ENCODE data around the gene GDF10.
A peak's percentile ranks its signal among the peaks of the same experiment; 100 is the strongest.

Gene GDF10

DNA sequence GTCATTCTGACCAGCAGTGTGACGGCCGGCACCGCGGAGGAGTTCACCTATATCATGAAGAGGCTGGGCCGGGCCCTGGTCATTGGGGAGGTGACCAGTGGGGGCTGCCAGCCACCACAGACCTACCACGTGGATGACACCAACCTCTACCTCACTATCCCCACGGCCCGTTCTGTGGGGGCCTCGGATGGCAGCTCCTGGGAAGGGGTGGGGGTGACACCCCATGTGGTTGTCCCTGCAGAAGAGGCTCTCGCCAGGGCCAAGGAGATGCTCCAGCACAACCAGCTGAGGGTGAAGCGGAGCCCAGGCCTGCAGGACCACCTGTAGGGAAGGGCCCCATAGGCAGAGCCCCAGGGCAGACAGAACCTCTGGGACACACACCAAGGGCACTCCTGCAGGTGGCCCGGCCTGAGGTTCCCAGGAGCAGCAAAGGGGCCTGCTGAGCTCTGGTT is 57.2 kb downstream of the GDF10 start:
- Histone ChIP-seq H3K27me3 (no peaks in the 10 kb centered on the region), H3K9me3 (no peaks in the 10 kb centered on the region), H3K36me3 (no peaks in the 10 kb centered on the region), H3K4me1 (peaks cover 0 to 5% (median 0%) of the 10 kb centered on the region in 4 donors), H3K27ac (no peak overlapping the region), H3K4me3 (no peak overlapping the region)
- DNase-seq, result peak in 1 of 2 donors; percentile 39
- intact Hi-C loops (cut with DNase I; ENCODE audit: low total_unique reads), result no loop called here
- TF ChIP-seq, protein P1, sequence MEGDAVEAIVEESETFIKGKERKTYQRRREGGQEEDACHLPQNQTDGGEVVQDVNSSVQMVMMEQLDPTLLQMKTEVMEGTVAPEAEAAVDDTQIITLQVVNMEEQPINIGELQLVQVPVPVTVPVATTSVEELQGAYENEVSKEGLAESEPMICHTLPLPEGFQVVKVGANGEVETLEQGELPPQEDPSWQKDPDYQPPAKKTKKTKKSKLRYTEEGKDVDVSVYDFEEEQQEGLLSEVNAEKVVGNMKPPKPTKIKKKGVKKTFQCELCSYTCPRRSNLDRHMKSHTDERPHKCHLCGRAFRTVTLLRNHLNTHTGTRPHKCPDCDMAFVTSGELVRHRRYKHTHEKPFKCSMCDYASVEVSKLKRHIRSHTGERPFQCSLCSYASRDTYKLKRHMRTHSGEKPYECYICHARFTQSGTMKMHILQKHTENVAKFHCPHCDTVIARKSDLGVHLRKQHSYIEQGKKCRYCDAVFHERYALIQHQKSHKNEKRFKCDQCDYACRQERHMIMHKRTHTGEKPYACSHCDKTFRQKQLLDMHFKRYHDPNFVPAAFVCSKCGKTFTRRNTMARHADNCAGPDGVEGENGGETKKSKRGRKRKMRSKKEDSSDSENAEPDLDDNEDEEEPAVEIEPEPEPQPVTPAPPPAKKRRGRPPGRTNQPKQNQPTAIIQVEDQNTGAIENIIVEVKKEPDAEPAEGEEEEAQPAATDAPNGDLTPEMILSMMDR (IDR thresholded peaks at IDR 0.05), result no peak

DNA sequence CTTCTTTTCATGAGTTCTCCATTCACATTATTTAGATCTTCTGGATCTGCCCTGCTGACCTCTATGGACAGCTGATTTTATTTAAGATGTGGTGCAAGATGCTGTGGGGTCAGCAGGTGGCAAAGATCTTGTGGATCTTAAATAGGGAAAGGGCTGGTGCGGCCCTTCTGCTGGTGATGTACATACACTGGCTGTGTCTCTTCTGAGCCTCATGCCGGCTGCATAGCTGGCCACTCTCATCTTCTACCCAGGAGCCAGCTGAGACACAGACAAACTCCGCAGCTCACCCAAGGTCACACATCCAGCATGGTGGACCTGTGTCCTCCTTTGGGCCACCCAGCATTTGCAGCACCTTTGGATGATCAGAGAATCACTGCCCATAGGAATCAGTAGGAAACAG is 57.9 kb downstream of the GDF10 start:
- Histone ChIP-seq H3K36me3 (no peaks in the 10 kb centered on the region), H3K9me3 (no peaks in the 10 kb centered on the region), H3K27ac (no peak overlapping the region), H3K4me1 (peaks cover 0 to 5% (median 0%) of the 10 kb centered on the region in 4 donors), H3K4me3 (no peak overlapping the region), H3K27me3 (no peaks in the 10 kb centered on the region)
- peak in 1 of 2 donors; percentile 27 for DNase-seq
- TF ChIP-seq, protein P1 (IDR thresholded peaks at IDR 0.05), result no peak
- intact Hi-C loops (cut with DNase I; ENCODE audit: low total_unique reads), result no loop called here

DNA sequence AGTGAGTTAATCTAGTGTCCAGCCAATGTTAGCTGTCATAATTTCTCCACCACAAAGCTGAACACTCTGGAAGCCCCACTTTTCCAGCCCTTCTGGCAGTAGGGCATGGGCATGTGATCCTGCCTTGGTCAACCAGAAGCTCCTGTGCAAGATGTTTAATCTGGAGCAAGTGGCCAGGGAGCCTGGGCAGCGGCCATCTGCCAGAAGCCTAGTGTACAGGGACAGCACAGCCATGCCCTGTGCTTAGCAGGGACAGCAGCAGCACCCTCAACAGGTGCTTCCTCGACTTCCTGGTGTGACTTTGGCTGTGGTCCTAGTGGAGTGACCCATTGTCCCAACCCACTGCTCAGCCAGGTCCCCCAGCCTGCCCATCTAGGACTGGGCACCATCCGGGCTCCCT is 58.5 kb downstream of the GDF10 start:
- peaks cover 0 to 5% (median 0%) of the 10 kb centered on the region in 4 donors for H3K4me1 ChIP-seq
- no peak overlapping the region for H3K27ac ChIP-seq
- H3K36me3 ChIP-seq, result no peaks in the 10 kb centered on the region
- peak in 1 of 2 donors; percentile 11 for DNase-seq
- H3K27me3 ChIP-seq, result no peaks in the 10 kb centered on the region
- TF ChIP-seq, protein P1 (IDR thresholded peaks at IDR 0.05), result no peak
- H3K9me3 ChIP-seq, result no peaks in the 10 kb centered on the region
- intact Hi-C loops (cut with DNase I; ENCODE audit: low total_unique reads), result no loop called here
- H3K4me3 ChIP-seq, result no peak overlapping the region

DNA sequence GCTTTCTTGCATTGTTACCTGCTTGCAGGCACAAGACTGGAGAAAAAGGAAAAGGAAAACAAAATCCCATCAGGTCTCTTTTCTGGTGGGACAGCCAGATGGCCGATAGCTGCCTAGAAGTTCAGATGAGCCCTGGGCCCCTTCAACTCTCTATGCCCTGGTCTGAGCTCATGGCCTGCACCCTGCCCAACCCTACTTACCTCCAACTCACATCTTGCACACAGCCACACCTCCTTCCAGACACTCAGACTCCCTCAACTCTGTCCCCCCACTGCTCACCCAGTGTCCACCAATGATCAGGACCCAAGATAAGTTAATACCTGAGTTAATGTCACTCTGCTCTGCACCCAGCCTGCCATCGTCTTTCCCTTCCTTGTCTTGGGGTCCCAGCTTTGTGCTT is 59.1 kb downstream of the GDF10 start:
- intact Hi-C loops (cut with DNase I; ENCODE audit: low total_unique reads), result no loop called here
- Histone ChIP-seq H3K9me3 (no peaks in the 10 kb centered on the region), H3K27me3 (no peaks in the 10 kb centered on the region), H3K36me3 (no peaks in the 10 kb centered on the region), H3K4me1 (peaks cover 0 to 5% (median 0%) of the 10 kb centered on the region in 4 donors), H3K27ac (no peak overlapping the region), H3K4me3 (no peak overlapping the region)
- TF ChIP-seq, protein P1 (IDR thresholded peaks at IDR 0.05), result no peak
- peak in 1 of 2 donors; percentile 25 for DNase-seq

DNA sequence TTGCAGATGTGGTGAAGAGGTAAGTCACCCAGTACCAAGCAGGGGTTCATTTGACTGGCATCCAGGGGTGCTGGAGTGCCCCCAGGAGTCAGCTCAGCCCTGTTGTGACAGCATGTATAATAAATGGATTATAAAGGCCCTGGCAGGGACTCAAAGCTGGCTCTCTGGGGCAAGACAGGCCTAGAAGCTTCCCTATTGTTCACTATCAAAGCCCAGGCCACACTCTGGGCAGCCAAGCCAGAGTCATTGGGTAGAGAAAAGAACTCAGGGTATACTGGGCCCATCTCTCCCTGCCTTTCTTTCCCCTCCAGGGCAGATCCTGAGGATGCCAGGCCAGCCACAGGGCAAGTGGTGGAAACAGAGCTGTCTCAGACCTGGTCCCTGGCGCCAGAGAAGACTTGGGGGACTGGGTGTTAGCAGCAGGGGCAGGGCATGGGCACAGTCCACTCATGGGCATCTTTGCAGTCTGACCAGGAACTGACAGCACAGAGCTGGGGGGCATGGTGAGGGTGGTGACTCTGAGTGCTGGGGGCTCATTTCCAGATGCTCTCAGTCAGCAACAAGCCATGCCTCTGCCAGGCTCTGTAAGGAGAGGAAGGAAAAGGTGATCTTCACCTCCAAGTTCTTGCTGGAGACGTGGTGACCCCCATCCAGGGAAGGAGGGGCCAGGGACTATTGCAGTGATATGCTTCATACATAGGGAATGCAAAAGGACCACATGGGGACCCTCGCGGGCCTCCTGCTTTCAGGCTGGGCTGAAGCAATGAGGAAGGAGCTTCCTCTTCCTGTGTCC is 59.8 kb downstream of the GDF10 start:
- peak in 1 of 2 donors; percentile 35 for DNase-seq
- H3K27me3 ChIP-seq, result no peaks in the 10 kb centered on the region
- no peaks in the 10 kb centered on the region for H3K36me3 ChIP-seq

More for the DNA sequence above, 59.8 kb downstream of the GDF10 start:
- H3K4me3 ChIP-seq, result no peak overlapping the region
- no peaks in the 10 kb centered on the region for H3K9me3 ChIP-seq
- TF ChIP-seq, protein P1 (IDR thresholded peaks at IDR 0.05), result no peak
- H3K4me1 ChIP-seq, result peaks cover 0 to 5% (median 0%) of the 10 kb centered on the region in 4 donors
- no peak overlapping the region for H3K27ac ChIP-seq
- intact Hi-C loops (cut with DNase I; ENCODE audit: low total_unique reads), result no loop called here
